ENCODE measurements around the gene ELL2.

The ELL2 gene

DNA sequence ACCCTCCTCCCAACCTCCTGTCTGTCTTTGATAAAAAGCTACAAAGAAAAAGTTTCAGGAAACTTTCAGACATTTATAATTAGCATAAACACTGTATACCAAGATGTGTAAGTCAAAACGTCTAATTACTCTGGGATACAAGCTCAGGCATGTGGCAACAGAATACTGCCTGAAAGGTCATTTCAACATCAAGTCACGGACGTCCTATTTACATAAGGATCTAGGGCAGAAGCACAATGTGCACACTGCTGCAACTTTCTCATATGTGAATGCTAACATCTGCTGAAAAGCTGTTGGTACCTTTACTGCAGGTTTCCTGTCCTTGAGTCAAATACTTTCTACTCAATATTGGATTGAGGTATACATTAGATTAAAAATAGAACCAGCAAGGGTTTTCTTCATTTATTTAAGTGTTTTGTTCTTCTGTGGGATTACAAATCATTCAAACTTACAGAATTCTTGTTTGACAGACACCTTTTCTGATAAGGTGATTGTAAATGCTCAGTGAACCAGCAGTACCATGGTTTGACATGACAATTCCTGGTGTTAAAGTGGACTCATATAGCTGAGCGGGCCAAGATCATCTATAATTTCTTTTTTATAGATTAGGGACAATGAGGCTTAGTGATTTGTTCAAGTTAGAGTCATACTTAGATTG lies 36.8 kb downstream of the ELL2 start:
- Histone ChIP-seq H3K4me3 (no peak overlapping the region), H3K4me1 (peaks cover 0 to 94% (median 26%) of the 10 kb centered on the region in 4 donors), H3K27ac (no peak overlapping the region), H3K9me3 (no peaks in the 10 kb centered on the region), H3K36me3 (no peaks in the 10 kb centered on the region), H3K27me3 (no peaks in the 10 kb centered on the region)
- no peak for DNase-seq
- intact Hi-C loops (cut with DNase I; ENCODE audit: low total_unique reads) = no loop called here
- TF ChIP-seq, protein P1, sequence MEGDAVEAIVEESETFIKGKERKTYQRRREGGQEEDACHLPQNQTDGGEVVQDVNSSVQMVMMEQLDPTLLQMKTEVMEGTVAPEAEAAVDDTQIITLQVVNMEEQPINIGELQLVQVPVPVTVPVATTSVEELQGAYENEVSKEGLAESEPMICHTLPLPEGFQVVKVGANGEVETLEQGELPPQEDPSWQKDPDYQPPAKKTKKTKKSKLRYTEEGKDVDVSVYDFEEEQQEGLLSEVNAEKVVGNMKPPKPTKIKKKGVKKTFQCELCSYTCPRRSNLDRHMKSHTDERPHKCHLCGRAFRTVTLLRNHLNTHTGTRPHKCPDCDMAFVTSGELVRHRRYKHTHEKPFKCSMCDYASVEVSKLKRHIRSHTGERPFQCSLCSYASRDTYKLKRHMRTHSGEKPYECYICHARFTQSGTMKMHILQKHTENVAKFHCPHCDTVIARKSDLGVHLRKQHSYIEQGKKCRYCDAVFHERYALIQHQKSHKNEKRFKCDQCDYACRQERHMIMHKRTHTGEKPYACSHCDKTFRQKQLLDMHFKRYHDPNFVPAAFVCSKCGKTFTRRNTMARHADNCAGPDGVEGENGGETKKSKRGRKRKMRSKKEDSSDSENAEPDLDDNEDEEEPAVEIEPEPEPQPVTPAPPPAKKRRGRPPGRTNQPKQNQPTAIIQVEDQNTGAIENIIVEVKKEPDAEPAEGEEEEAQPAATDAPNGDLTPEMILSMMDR (IDR thresholded peaks at IDR 0.05) = no peak

DNA sequence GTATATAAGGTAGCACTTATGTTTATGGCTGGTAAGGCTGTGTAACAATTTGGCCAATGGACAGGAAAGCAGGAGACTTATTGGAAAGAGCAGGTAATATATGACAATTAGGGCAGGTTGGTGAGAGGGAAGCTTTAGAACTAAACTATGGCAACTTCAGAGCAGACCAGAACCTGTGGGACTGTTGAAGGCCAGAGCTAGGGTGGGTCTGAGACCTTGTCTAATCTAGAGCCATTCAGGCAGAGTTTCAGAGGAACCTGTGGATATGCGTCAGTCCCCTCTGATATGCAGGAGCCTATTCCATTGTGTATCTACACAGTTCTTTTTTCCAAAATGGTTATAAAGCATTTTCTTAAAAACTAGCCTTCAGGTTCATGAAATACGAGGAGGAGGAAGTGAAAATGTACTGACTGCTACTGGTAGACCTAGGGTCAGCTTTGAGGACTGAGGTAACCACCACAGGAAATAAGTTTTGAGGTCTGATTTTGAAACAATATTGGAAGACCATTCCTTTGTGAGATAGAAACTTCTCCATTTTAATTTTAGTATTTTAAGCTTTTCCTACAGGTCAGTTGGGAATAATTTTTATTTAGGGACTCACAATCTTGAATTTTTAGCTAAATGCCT lies 37.6 kb downstream of the ELL2 start:
- intact Hi-C loops (cut with DNase I; ENCODE audit: low total_unique reads) = no loop called here
- Histone ChIP-seq H3K4me1 (peaks cover 0 to 94% (median 29%) of the 10 kb centered on the region in 4 donors), H3K36me3 (no peaks in the 10 kb centered on the region), H3K27ac (no peak overlapping the region), H3K4me3 (no peak overlapping the region), H3K27me3 (no peaks in the 10 kb centered on the region), H3K9me3 (no peaks in the 10 kb centered on the region)
- DNase-seq = no peak
- TF ChIP-seq, protein P1 (IDR thresholded peaks at IDR 0.05) = no peak

DNA sequence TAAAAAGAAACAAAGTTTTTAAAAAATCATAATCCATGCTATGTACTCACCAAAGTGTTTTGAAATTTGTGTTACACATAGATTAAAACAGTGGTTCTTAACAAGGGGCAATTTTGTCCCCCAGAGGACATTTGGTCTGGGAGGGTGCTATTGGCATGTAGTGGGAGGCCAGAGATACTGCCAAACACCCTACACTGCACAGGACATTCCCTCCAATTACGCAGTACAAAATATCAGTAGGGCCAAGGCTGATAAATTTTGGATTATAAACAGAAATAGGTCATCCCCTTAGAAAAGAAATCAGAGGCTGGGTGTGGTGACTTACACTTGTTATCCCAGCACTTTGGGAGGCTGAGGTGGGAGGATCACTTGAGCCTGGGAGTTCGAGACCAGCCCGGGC lies 38.9 kb downstream of the ELL2 start:
- no peak overlapping the region for H3K4me3 ChIP-seq
- TF ChIP-seq, protein P1 (IDR thresholded peaks at IDR 0.05) = no peak
- intact Hi-C loops (cut with DNase I; ENCODE audit: low total_unique reads) = no loop called here
- no peak for DNase-seq
- no peaks in the 10 kb centered on the region for H3K27me3 ChIP-seq
- H3K9me3 ChIP-seq = no peaks in the 10 kb centered on the region
- H3K4me1 ChIP-seq = peaks cover 0 to 94% (median 32%) of the 10 kb centered on the region in 4 donors
- no peak overlapping the region for H3K27ac ChIP-seq
- H3K36me3 ChIP-seq = peaks cover 0 to 9% (median 0%) of the 10 kb centered on the region in 3 donors

DNA sequence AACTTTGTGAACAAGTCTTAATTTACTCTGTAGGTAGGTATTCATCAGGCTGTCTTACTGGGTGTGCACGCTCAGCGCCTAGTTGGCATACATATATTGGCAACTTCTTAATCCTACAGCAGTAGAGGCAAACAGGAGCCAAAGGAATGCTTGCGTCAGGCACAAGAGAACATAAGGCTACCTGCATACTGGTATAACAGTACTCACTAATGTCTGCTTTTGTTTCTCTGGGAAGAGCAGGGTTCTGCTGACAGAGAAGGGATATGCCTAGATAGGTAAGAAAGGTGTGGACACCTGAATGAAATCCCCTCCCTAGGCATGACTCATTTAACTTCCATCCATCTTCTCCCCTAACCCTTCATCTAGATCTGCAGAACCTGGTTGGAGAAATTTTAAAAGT lies 40.1 kb downstream of the ELL2 start:
- Histone ChIP-seq H3K4me3 (no peak overlapping the region), H3K9me3 (no peaks in the 10 kb centered on the region), H3K27ac (no peak overlapping the region), H3K36me3 (peaks cover 0 to 9% (median 3%) of the 10 kb centered on the region in 3 donors), H3K4me1 (peaks cover 0 to 99% (median 36%) of the 10 kb centered on the region in 4 donors), H3K27me3 (no peaks in the 10 kb centered on the region)
- intact Hi-C loops (cut with DNase I; ENCODE audit: low total_unique reads) = no loop called here
- TF ChIP-seq, protein P1 (IDR thresholded peaks at IDR 0.05) = no peak
- no peak for DNase-seq

DNA sequence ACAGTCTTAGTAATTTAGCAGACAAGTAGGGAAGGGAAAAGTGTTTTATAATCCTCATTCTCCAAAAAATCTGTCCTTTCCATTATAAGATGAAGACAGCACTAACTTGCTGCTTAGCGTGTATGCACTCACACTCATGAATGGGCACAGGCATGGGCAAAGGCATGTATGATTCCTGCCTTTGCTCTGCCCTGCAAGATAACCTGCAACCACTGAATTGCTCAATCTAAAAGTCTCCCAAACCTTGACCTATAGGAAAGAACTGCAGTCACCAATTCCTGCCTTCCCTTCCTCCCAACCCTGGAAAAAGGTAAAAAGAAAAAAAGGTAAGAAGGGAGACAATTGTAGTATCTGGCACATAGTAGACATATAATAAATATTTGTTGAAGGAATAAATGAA lies 40.8 kb downstream of the ELL2 start:
- Histone ChIP-seq H3K27me3 (no peaks in the 10 kb centered on the region), H3K4me3 (no peak overlapping the region), H3K4me1 (peaks cover 0 to 99% (median 43%) of the 10 kb centered on the region in 4 donors), H3K9me3 (no peaks in the 10 kb centered on the region), H3K36me3 (peaks cover 0 to 9% (median 8%) of the 10 kb centered on the region in 3 donors), H3K27ac (no peak overlapping the region)
- TF ChIP-seq, protein P1 (IDR thresholded peaks at IDR 0.05) = no peak
- no peak for DNase-seq
- intact Hi-C loops (cut with DNase I; ENCODE audit: low total_unique reads) = no loop called here

Measured in tibial artery (tissue), 4 donors.